OCI-LY1 (cell line): ENCODE results near the gene VCAN.

Source experiments
- H2AFZ ChIP-seq: fragments of 200-600 bp; sonication (generic), shearing (Covaris generic); 2 replicates; pipeline ENCODE4 v1.6.0; 2014; ENCODE audit warnings: antibody characterized with exemption, mild to moderate bottlenecking, low read length
- H3F3A ChIP-seq: fragments of 200-600 bp; sonication (generic), shearing (Covaris generic); 2 replicates; pipeline ENCODE4 v1.6.0; 2014; ENCODE audit warnings: mild to moderate bottlenecking, antibody characterized with exemption, low read length, moderate library complexity; ENCODE audit not compliant: insufficient read depth
- H3K27ac ChIP-seq: fragments of 200-600 bp; sonication (generic); 2 replicates; pipeline ENCODE4 v1.5.1; 2014; ENCODE audit warnings: low read length, mixed run types, mild to moderate bottlenecking, low read depth; ENCODE audit not compliant: poor library complexity, severe bottlenecking
- H3K27me3 ChIP-seq: fragments of 200-600 bp; sonication (generic); 2 replicates; pipeline ENCODE4 v1.6.0; 2014; ENCODE audit warnings: antibody characterized with exemption, mild to moderate bottlenecking, low read length, moderate library complexity; ENCODE audit not compliant: insufficient read depth
- H3K36me3 ChIP-seq: fragments of 200-600 bp; sonication (generic); 2 replicates; pipeline ENCODE4 v1.6.1; 2014; ENCODE audit warnings: mild to moderate bottlenecking, antibody characterized with exemption, low read length, moderate library complexity, mixed read lengths; ENCODE audit not compliant: insufficient read depth
- H3K4me1 ChIP-seq: fragments of 200-600 bp; sonication (generic); 2 replicates; pipeline ENCODE4 v1.5.1; 2014; ENCODE audit warnings: mild to moderate bottlenecking, low read length, moderate library complexity; ENCODE audit not compliant: insufficient read depth, severe bottlenecking
- H3K4me2 ChIP-seq: fragments of 200-600 bp; sonication (generic), shearing (Covaris generic); 2 replicates; pipeline ENCODE4 v1.6.1; 2014; ENCODE audit warnings: low read length
- H3K4me3 ChIP-seq: fragments of 200-600 bp; sonication (generic); 2 replicates; pipeline ENCODE4 v1.5.1; 2014; ENCODE audit warnings: low read length, low read depth, mild to moderate bottlenecking, mixed read lengths; ENCODE audit not compliant: poor library complexity, severe bottlenecking
- H3K79me2 ChIP-seq: fragments of 200-600 bp; shearing (Covaris generic); 2 replicates; pipeline ENCODE4 v1.6.1; 2016; ENCODE audit warnings: mixed run types, low read length, mixed read lengths; ENCODE audit not compliant: insufficient read depth
- H3K9ac ChIP-seq: fragments of 200-600 bp; sonication (generic), shearing (Covaris generic); 2 replicates; pipeline ENCODE4 v1.6.1; 2014; ENCODE audit warnings: mild to moderate bottlenecking, low read length, mixed read lengths
- H3K9me2 ChIP-seq: fragments of 200-600 bp; sonication (generic), shearing (Covaris generic); 2 replicates; pipeline ENCODE4 v1.6.1; 2014; ENCODE audit warnings: low read depth, mild to moderate bottlenecking, low read length, mixed read lengths
- H3K9me3 ChIP-seq: fragments of 200-600 bp; shearing (Covaris generic); 2 replicates; pipeline ENCODE4 v1.6.1; 2014; ENCODE audit warnings: low read length, mixed read lengths
- H4K20me1 ChIP-seq: fragments of 200-600 bp; sonication (generic), shearing (Covaris generic); 2 replicates; pipeline ENCODE4 v1.6.0; 2016; ENCODE audit warnings: mild to moderate bottlenecking, low read length; ENCODE audit not compliant: insufficient read depth
- EZH2 ChIP-seq: fragments of 200-600 bp; sonication (generic), shearing (Covaris generic); IDR thresholded peaks from 2 replicates; pipeline ENCODE4 v1.8.0; 2017; ENCODE audit warnings: borderline replicate concordance, mixed run types, mild to moderate bottlenecking, antibody characterized with exemption, low read length, moderate library complexity, mixed read lengths
- TF ChIP-seq, protein P1 (sequence below): fragments of 200-600 bp; sonication (generic), shearing (Covaris generic); IDR thresholded peaks from 2 replicates; pipeline ENCODE4 v1.5.1; 2017; ENCODE audit warnings: mild to moderate bottlenecking, antibody characterized with exemption, low read length, moderate library complexity, mixed read lengths

VCAN gene

DNA sequence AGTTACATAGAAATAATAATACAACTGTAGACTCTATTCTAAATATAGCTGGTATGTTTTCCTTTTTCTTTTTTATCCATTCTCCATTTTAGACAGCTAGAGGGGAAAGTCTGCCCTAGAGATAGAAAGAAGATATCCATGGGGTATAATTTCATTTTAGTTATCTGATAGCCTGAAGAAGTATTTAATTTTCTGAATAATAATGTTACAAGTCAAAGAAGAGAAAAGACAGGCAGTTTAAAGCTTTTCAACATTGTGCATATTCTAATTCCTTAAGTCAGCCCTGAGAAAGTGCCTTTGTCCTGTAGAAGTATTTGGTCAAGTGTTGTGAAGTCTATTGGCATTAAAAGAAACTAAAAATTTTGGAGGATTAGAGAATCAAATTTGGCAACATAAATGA is 2.5 kb upstream of the VCAN start:
- Histone ChIP-seq H3K4me3 (no peak overlapping the region), H3K9me2 (no peaks in the 10 kb centered on the region), H3K79me2 (no peaks in the 10 kb centered on the region), H3K27ac (no peak overlapping the region), H3F3A (no peaks in the 10 kb centered on the region), H3K36me3 (no peaks in the 10 kb centered on the region), H3K9ac (no peak overlapping the region), H4K20me1 (no peaks in the 10 kb centered on the region), H3K4me2 (no peak overlapping the region), H3K27me3 (0 out of 2 replicates have a peak, but pooled peaks cover 4% of the 10 kb centered on the region), H2AFZ (no peak overlapping the region), H3K9me3 (no peaks in the 10 kb centered on the region), H3K4me1 (peaks cover 4% of the 10 kb centered on the region)
- TF ChIP-seq, protein P1, sequence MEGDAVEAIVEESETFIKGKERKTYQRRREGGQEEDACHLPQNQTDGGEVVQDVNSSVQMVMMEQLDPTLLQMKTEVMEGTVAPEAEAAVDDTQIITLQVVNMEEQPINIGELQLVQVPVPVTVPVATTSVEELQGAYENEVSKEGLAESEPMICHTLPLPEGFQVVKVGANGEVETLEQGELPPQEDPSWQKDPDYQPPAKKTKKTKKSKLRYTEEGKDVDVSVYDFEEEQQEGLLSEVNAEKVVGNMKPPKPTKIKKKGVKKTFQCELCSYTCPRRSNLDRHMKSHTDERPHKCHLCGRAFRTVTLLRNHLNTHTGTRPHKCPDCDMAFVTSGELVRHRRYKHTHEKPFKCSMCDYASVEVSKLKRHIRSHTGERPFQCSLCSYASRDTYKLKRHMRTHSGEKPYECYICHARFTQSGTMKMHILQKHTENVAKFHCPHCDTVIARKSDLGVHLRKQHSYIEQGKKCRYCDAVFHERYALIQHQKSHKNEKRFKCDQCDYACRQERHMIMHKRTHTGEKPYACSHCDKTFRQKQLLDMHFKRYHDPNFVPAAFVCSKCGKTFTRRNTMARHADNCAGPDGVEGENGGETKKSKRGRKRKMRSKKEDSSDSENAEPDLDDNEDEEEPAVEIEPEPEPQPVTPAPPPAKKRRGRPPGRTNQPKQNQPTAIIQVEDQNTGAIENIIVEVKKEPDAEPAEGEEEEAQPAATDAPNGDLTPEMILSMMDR, result no peak
- no peak for TF ChIP-seq EZH2

DNA sequence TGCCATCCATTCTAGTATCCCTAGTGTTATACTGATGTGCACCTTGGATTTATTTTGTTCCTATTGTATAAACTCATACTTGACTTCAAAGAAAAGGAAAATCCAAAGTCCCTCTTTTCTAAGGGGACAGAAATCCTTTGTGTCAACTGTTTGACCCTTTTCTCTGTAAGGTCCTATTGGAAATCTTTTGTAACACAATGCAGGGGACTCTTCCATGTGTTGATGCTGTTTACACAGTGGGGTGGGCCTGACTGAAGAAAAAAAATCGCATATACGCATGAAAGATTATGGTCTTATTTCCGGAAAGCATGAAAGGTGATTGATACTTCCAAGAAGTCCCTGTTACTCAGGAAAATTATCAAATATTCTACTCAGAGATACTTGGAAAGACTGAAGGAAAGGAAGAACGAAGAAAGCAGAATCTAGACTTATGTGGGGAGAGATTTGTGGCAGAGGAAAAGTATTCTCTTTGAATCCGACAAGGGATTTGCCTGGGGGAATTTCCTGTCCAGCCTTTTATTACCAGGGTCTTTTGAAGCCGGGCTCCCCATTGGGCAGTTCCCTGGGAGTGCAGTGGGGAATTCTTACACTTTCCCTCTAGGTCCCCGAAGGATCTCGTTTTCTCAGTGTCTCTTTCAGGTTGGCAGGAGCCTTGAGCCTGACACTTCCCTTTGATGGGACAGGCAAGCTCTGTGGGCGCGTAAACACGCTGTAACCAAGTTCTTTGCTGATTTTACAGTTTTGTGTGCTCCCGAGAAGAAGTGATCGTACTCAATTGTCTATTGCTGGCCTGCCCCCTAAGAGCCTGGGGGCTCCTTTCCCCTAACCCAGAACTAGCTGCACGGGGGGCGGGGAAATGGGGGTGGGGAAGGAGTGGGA is 779 bp upstream of the VCAN start:
- Histone ChIP-seq H3K4me2 (no peak overlapping the region), H2AFZ (no peak overlapping the region), H3K9me2 (no peaks in the 10 kb centered on the region), H3K27me3 (0 out of 2 replicates have a peak, but pooled peaks cover 4% of the 10 kb centered on the region), H3K9me3 (no peaks in the 10 kb centered on the region), H3F3A (no peaks in the 10 kb centered on the region), H3K79me2 (no peaks in the 10 kb centered on the region), H3K36me3 (no peaks in the 10 kb centered on the region), H3K4me1 (peaks cover 13% of the 10 kb centered on the region), H3K27ac (no peak overlapping the region), H3K9ac (no peak overlapping the region), H4K20me1 (no peaks in the 10 kb centered on the region), H3K4me3 (no peak overlapping the region)
- TF ChIP-seq EZH2, result no peak
- TF ChIP-seq, protein P1, result no peak

DNA sequence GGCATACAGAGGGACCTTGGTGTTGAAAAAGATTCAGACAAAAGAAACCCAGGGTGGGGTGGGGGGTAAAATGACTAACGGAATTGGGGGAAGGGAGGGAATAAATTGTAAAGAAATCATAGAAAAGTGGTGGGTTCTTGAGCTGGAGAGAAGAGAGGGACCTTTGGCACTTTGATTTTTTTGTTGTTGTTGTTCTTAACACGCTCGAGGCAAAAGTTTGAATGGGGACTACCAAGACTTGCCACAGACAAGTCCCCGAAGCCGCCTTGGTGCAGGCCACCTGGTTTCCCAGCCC is 616 bp downstream of the VCAN start:
- no peak for TF ChIP-seq EZH2
- TF ChIP-seq, protein P1, result no peak
- 0 out of 2 replicates have a peak, but pooled peaks cover 4% of the 10 kb centered on the region for H3K27me3 ChIP-seq
- H3K79me2 ChIP-seq, result no peaks in the 10 kb centered on the region
- H2AFZ ChIP-seq, result no peak overlapping the region
- H3K9me2 ChIP-seq, result no peaks in the 10 kb centered on the region
- H3K36me3 ChIP-seq, result no peaks in the 10 kb centered on the region
- peaks cover 13% of the 10 kb centered on the region for H3K4me1 ChIP-seq
- H3K4me3 ChIP-seq, result no peak overlapping the region
- H3K27ac ChIP-seq, result no peak overlapping the region
- no peaks in the 10 kb centered on the region for H3K9me3 ChIP-seq
- no peaks in the 10 kb centered on the region for H4K20me1 ChIP-seq
- no peak overlapping the region for H3K9ac ChIP-seq
- H3F3A ChIP-seq, result no peaks in the 10 kb centered on the region
- H3K4me2 ChIP-seq, result no peak overlapping the region
